GM12878 (cell line): ENCODE measurements around the gene KIRREL3. TPM values are rescaled to one million over a fixed set of nuclear protein-coding genes. Genes with fewer than 3 reads are reported as not detected.

Experiments
- ATAC-seq: fragments of 200-7000 bp; cut with Tn5 transposase; 3 replicates; pipeline ENCODE4 v1.9.1; 2020; ENCODE audit warnings: mild to moderate bottlenecking, moderate library complexity
- BruUV-seq: library from RNA; stranded (reverse); fragments of 400-500 nt; replicated peaks from 2 replicates; lab custom pipeline; 2021; lab: Mats Ljungman, UMichigan
- CTCF ChIA-PET: fragments of 300-600 bp; sonication (Branson Sonifier 250); formaldehyde crosslinking; extraction: SDS; loops from one replicate; lab custom pipeline; 2021; ENCODE audit warnings: inconsistent platforms; lab: Yijun Ruan, JAX
- POLR2A ChIA-PET: fragments of 350-600 bp; formaldehyde crosslinking; extraction: SDS; loops from one replicate; lab custom pipeline; 2021; ENCODE audit warnings: inconsistent platforms; lab: Charles Lee
- RAD21 ChIA-PET: fragments of 300-600 bp; sonication (Branson Sonifier 250); formaldehyde crosslinking; loops from one replicate; lab custom pipeline; 2023; ENCODE audit warnings: antibody characterized with exemption; ENCODE audit not compliant: unreplicated experiment; lab: Charles Lee
- SMC1A ChIA-PET: fragments of 300-600 bp; sonication (Branson Sonifier 250); formaldehyde crosslinking; loops from one replicate; lab custom pipeline; 2023; ENCODE audit not compliant: unreplicated experiment, uncharacterized antibody; lab: Charles Lee
- DNase-seq: peaks from one replicate; pipeline ENCODE4 v3.0.0-alpha.2; 2011; ENCODE audit warnings: low read depth, low spot score
- FAIRE-seq: peaks from 3 replicates; lab custom pipeline; 2011; peaks lifted over from hg19 to GRCh38; lab: Jason Lieb, UNC
- H2AFZ ChIP-seq: 2 replicates; pipeline ENCODE4 v1.6.0; 2011; ENCODE audit warnings: low read depth, low read length, control low read depth; ENCODE audit not compliant: control insufficient read depth
- H3K27ac ChIP-seq: 2 replicates; pipeline ENCODE4 v1.5.1; 2011; ENCODE audit warnings: control low read depth; ENCODE audit not compliant: control insufficient read depth, insufficient read depth
- H3K27me3 ChIP-seq, 2 experiments: replicated peaks in 1 of 2; 2 replicates each; pipeline versions ENCODE4 v1.6.0 to v1.6.1; 2011; ENCODE audit warnings: low read length in 1 of 2; ENCODE audit not compliant: control insufficient read depth in 2 of 2, insufficient read depth in 2 of 2
- H3K36me3 ChIP-seq, 2 experiments: 2 replicates each; pipeline ENCODE4 v1.5.1; 2011; ENCODE audit warnings: low read length in 1 of 2; ENCODE audit not compliant: control insufficient read depth in 2 of 2, insufficient read depth in 2 of 2
- H3K4me1 ChIP-seq: 2 replicates; pipeline ENCODE4 v1.6.1; 2011; ENCODE audit warnings: mild to moderate bottlenecking, low read length, moderate library complexity, mixed read lengths; ENCODE audit not compliant: control insufficient read depth, insufficient read depth
- H3K4me2 ChIP-seq: 2 replicates; pipeline ENCODE4 v1.6.0; 2011; ENCODE audit warnings: control low read depth; ENCODE audit not compliant: control insufficient read depth, insufficient read depth
- H3K4me3 ChIP-seq: fragments of 200-600 bp; sonication (generic); 2 replicates; pipeline ENCODE4 v1.5.1; 2016
- H3K79me2 ChIP-seq: 2 replicates; pipeline ENCODE4 v1.6.0; 2011; ENCODE audit warnings: low read length; ENCODE audit not compliant: control insufficient read depth, insufficient read depth
- H3K9ac ChIP-seq: 2 replicates; pipeline ENCODE4 v1.8.0; 2011; ENCODE audit warnings: low read length, control low read depth, mixed read lengths; ENCODE audit not compliant: control insufficient read depth, insufficient read depth
- H3K9me3 ChIP-seq: replicated peaks from 3 replicates; pipeline ENCODE4 v1.5.1; 2011; ENCODE audit warnings: mild to moderate bottlenecking, low read length; ENCODE audit not compliant: control insufficient read depth, insufficient read depth
- H4K20me1 ChIP-seq: 2 replicates; pipeline ENCODE4 v1.6.0; 2011; ENCODE audit not compliant: control insufficient read depth, insufficient read depth
- FOXK2 ChIP-seq: fragments of 450-650 bp; IDR thresholded peaks from 2 replicates; pipeline ENCODE4 v1.6.1; 2017; ENCODE audit warnings: mild to moderate bottlenecking, moderate library complexity
- IRF3 ChIP-seq: fragments of 450-650 bp; IDR thresholded peaks from 2 replicates; pipeline ENCODE4 v1.6.1; 2014; ENCODE audit warnings: mild to moderate bottlenecking
- IRF5 ChIP-seq: fragments of 450-650 bp; IDR thresholded peaks from 2 replicates; pipeline ENCODE4 v1.6.1; 2017; ENCODE audit warnings: borderline replicate concordance
- TARDBP ChIP-seq: IDR thresholded peaks from 2 replicates; pipeline ENCODE4 v1.6.1; 2016; ENCODE audit warnings: borderline replicate concordance
- ZNF207 ChIP-seq: fragments of 450-650 bp; IDR thresholded peaks from 2 replicates; pipeline ENCODE4 v1.6.1; 2014; ENCODE audit warnings: antibody characterized with exemption, mild to moderate bottlenecking, borderline replicate concordance
- ZNF274 ChIP-seq: IDR thresholded peaks from one replicate; pipeline ENCODE4 v1.8.0; 2011; ENCODE audit not compliant: insufficient read length, insufficient read depth
- WGBS: methylation state at CpG from one replicate; pipeline ENCODE4 v1.1.6; 2016; ENCODE audit warnings: low lambda C conversion rate; ENCODE audit not compliant: insufficient replicate concordance, insufficient coverage; ENCODE audit errors: missing lambda C conversion rate; 5-methylcytosine and 5-hydroxymethylcytosine counted together
- in situ Hi-C: fragments of 300-500 bp; cut with MboI; formaldehyde crosslinking; loops from 9 replicates; pipeline ENCODE4 v1.14.3; 2018; ENCODE audit warnings: mixed read lengths
- intact Hi-C: fragments of 100-400 bp; cut with micrococcal nuclease; formaldehyde crosslinking; loops from one replicate; pipeline ENCODE4 v1.14.2; 2022; ENCODE audit not compliant: unreplicated experiment
- polyA plus RNA-seq, 11 experiments: library from polyadenylated mRNA; depleted of rRNA in 4 of 11; unstranded in 6 of 11; stranded (reverse) in 5 of 11; fragments of >200 nt; fragmentation: Nextera tagmentation in 4 of 11; fragmentation: Illumina TruSeq in 1 of 11; extraction: Ambion mirVana in 4 of 11; extraction: Trizol in 1 of 11; gene quantifications; 1 replicate in 1 of 11; 2 replicates in 10 of 11; pipeline versions ENCODE4 v1.2.1 to v1.2.3, GENCODE V29; 2011 to 2016; ENCODE audit warnings: inconsistent platforms in 2 of 11, missing spikeins in 2 of 11, low read depth in 1 of 11
- total RNA-seq, 4 experiments: library from RNA; depleted of rRNA in 3 of 4; stranded (reverse); fragments of >200 nt in 3 of 4; fragmentation: Illumina TruSeq in 1 of 4; extraction: Trizol in 1 of 4; gene quantifications; 2 replicates each; pipeline versions ENCODE4 v1.2.1 to v1.2.3, GENCODE V29; 2013 to 2021

Gene KIRREL3
- total and polyA plus RNA-seq, 10 of the 15 experiments (the other 5 are each of a cell fraction or from before 2014, with no cell fraction given): under 0.01 TPM; not detected in 9

DNA sequence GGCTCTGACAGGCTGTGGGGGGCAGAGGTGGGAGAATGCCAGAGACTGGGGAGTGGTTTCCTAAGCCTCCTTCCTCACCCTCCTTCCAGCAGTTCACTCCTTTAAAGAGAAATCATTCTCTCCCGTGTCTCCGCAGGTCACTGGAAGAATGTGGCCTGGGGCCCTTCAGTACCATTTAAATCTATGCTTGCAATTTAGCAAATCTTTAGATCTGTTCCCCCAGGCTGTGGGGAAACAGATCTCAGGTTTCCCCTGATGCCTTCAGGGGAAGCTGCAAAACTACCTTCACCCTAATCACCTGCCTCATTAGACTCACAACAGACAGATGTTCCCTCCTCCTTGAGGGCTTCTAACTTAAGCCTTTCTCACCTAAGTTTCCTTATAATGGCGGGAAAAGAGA, 55.3 kb downstream of the KIRREL3 start:
- in situ Hi-C loops: no loop called here
- WGBS: 15% methylated on average over 3 of the region's 3 CpGs
- no peak overlapping the region for H3K27ac ChIP-seq

More for the DNA sequence above, 55.3 kb downstream of the KIRREL3 start:
- DNase-seq: no peak
- Histone ChIP-seq H4K20me1 (no peaks in the 10 kb centered on the region), H3K4me3 (no peak overlapping the region), H3K4me1 (no peaks in the 10 kb centered on the region), H3K27me3 (peaks cover 0 to 3% of the 10 kb centered on the region in 2 experiments; a peak in 3 of 4 replicates), H3K9ac (no peak overlapping the region), H3K36me3 (no peaks in the 10 kb centered on the region)
- POLR2A ChIA-PET: no interaction called here
- CTCF ChIA-PET: interaction anchor here (1.5 kb wide), 1 partner anchor 46 kb away, joined by 5 read pairs; no protein-coding TSS in a partner anchor
- ATAC-seq: no peak
- TF ChIP-seq IRF5 (no peak), TARDBP (no peak), ZNF207 (no peak), ZNF274 (no peak), IRF3 (no peak), FOXK2 (no peak)
- TF ChIP-seq, all 136 proteins: peak for 0
- Histone ChIP-seq H3K9me3 (no peaks in the 10 kb centered on the region), H2AFZ (no peak overlapping the region), H3K4me2 (no peak overlapping the region), H3K79me2 (no peaks in the 10 kb centered on the region)
- FAIRE-seq: no peak
- intact Hi-C loops: no loop called here
- SMC1A ChIA-PET: no interaction called here
- BruUV-seq: no TSS peak
- RAD21 ChIA-PET: no interaction called here
